Measurements from ENCODE around the gene SPATA25. TPM values are rescaled to one million over a fixed set of nuclear protein-coding genes. Genes with fewer than 3 reads are reported as not detected.
"Not testable (repeated sequence)": the region's sequence is repeated elsewhere in the genome, so short reads cannot be mapped to it uniquely, and the experiment has no call there.

SPATA25 gene
- under 1 TPM; 0.50 to 0.63 TPM for total RNA-seq

- Mint-ChIP-seq H3K36me3 (peaks cover 16% of the 10 kb centered on the region), H3K4me1 (ENCODE audit: low read depth) (peaks cover 43% of the 10 kb centered on the region), H3K4me3 (no peak within 1 kb of the TSS), H3K27me3 (no peaks in the 10 kb centered on the region), H3K9me3 (no peaks in the 10 kb centered on the region), H3K27ac (no peak within 1 kb of the TSS)
- ChIA-PET POLR2A (no interaction called here), CTCF (no interaction called here)
- DNase-seq, result no peak
- intact Hi-C loops (cut with micrococcal nuclease), result loop anchor here (5.0 to 10.0 kb wide), 2 partner anchors 53 to 95 kb away; partner anchors contain the start of genes DNTTIP1, SNX21 and WFDC3
These were observed at the start of gene SPATA25 for GRCh38 chr20:45887346-45887715. SPATA25 (minus strand) TSS chr20:45887622; CDS start chr20:45887590, 32 bp downstream.

GRCh38 chr20:45935416-45936046 is 48.1 kb upstream of the SPATA25 start:
- H3K27me3 Mint-ChIP-seq, result no peaks in the 10 kb centered on the region

DNA sequence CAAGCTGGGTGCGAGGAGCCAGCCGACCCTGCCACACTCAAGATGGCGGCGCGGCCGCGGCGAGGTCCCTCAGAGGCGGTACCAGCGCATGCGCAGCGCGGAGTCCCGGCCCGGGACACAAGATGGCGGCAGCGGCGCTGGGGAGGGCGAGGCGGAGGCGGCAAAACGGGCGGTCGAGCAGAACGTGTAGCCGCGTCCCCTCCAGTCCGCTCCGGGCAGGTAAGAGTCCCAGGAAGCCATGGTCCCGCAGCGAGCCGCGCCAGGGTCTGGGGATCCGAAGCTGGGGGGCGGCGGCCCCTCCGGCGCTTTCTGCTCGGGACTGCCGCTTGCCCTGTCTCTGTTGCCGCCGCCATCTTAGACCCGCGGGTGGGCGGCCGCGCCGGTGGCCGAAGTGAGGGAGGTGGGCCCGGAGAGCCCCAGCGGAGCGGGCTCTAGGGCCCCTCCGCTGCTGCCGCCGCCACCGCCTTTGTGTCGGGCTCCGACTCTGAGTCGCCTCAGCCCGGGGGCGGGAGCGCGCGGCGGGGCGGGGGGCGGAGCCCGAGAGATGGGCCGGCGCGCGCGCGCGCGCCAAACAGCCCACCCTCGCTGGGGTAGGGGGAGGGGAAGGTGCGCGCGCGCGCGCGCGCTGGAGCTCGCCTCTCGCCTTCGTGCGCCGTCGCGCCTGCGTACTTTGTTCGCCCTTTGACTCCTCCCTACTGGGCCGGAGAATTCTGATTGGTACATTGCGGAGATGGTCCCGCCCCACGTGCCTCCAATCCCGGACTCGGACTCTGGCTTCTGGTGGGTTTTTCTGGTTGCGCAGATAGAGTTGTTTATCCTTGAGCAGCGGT is 47.4 kb upstream of the SPATA25 start, which contains the start of gene PCIF1:
PCIF1 (plus strand) TSS at position 98 of the 830 bp plus-strand sequence. CDS start 4,317 bp downstream, outside the sequence.
- CTCF ChIA-PET, result interaction anchor here (0.9 to 9.2 kb wide), 11 partner anchors 12 to 136 kb away, joined by 3 to 67 read pairs (median 5); partner anchors contain the start of gene ZNF335
- peak; percentile 99 for DNase-seq
- no peaks in the 10 kb centered on the region for H3K9me3 Mint-ChIP-seq
- intact Hi-C loops (cut with micrococcal nuclease), result loop anchor here (1.0 to 10.0 kb wide), 8 partner anchors 24 to 430 kb away; partner anchors contain the start of genes ACOT8, CTSA, NCOA5 and NEURL2
- peak within 1 kb of the TSS; percentile 99 for H3K27ac Mint-ChIP-seq
- H3K27me3 Mint-ChIP-seq, result no peaks in the 10 kb centered on the region
- POLR2A ChIA-PET, result interaction anchor here (0.6 to 3.8 kb wide), 28 partner anchors 9 to 1399 kb away, joined by 3 to 28 read pairs (median 3); partner anchors contain the start of genes ACOT8, CTSA, DNTTIP1 and NEURL2
- peaks cover 32% of the 10 kb centered on the region for H3K4me1 Mint-ChIP-seq (ENCODE audit: low read depth)
- peak within 1 kb of the TSS; percentile 99 for H3K4me3 Mint-ChIP-seq
- H3K36me3 Mint-ChIP-seq, result peaks cover 23% of the 10 kb centered on the region

More at GRCh38 chr20:45935416-45936046, 48.1 kb upstream of the SPATA25 start:
- Mint-ChIP-seq H3K4me3 (peak overlapping the region; percentile 90), H3K9me3 (no peaks in the 10 kb centered on the region), H3K4me1 (ENCODE audit: low read depth) (peaks cover 32% of the 10 kb centered on the region), H3K27ac (peak overlapping the region; percentile 89), H3K36me3 (peaks cover 28% of the 10 kb centered on the region)
- DNase-seq, result no peak
- intact Hi-C loops (cut with micrococcal nuclease), result loop anchor here (1.0 to 10.0 kb wide), 8 partner anchors 25 to 429 kb away; partner anchors contain the start of genes ACOT8, CTSA, NCOA5 and NEURL2
- POLR2A ChIA-PET, result interaction anchor here (0.6 to 3.8 kb wide), 17 partner anchors 8 to 560 kb away, joined by 3 to 28 read pairs (median 4); partner anchors contain the start of genes ACOT8, CTSA, DNTTIP1 and NEURL2
- CTCF ChIA-PET, result interaction anchor here (2.1 to 9.2 kb wide), 5 partner anchors 27 to 137 kb away, joined by 5 to 67 read pairs (median 15); partner anchors contain the start of gene ZNF335

GRCh38 chr20:45934046-45934585 is 46.7 kb upstream of the SPATA25 start:
- Mint-ChIP-seq H3K4me3 (peak overlapping the region; percentile 99), H3K27ac (peak overlapping the region; percentile 99), H3K9me3 (no peaks in the 10 kb centered on the region), H3K4me1 (ENCODE audit: low read depth) (peaks cover 32% of the 10 kb centered on the region), H3K36me3 (peaks cover 17% of the 10 kb centered on the region), H3K27me3 (no peaks in the 10 kb centered on the region)
- no peak for DNase-seq
- CTCF ChIA-PET, result interaction anchor here (0.6 to 9.2 kb wide), 15 partner anchors 10 to 135 kb away, joined by 3 to 67 read pairs (median 5); partner anchors contain the start of genes CTSA, TNNC2 and ZNF335
- POLR2A ChIA-PET, result interaction anchor here (0.8 to 3.8 kb wide), 25 partner anchors 9 to 1398 kb away, joined by 3 to 28 read pairs (median 4); partner anchors contain the start of genes ACOT8, CTSA, NEURL2 and UBE2C
- intact Hi-C loops (cut with micrococcal nuclease), result loop anchor here (2.0 to 10.0 kb wide), 4 partner anchors 23 to 431 kb away; partner anchors contain the start of genes CTSA, NEURL2 and ZSWIM1

DNA sequence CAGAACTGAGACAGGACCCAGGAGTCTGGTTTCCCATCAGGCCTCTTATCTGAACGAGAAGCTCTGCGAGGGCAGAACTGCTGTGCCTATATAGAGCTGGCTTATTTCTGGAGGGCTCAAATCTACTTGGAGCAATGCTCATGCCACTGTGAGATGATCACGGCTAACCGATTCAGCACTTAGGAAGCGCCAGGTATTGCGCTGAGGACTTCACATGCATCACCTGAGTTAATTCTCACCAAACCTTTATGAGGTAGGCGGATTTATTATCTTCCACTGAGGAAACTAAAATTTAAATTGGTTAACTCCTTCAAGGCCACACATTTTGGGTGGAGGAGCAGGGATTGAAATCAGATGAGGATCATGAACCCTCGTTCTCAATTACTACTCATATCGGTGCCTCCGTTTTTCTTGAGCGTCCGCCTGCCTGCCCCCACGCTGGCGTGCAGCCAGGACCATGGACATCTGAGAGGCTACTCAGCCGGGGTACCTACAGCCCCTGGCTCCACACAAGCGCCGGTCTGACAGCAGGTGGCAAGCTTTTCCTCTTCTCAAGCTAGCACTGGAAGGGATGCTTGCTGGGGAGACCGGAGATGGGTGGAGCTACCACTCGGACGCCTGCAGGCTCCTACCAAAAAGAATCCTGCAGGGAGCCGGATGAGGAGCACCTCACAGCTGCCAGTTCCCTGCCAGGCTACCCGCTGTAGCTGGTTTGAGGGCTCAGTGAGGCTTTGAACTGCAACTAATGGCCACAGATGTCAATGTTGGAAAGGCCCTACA is 46.0 kb upstream of the SPATA25 start:
- H3K36me3 Mint-ChIP-seq, result peaks cover 16% of the 10 kb centered on the region
- intact Hi-C loops (cut with micrococcal nuclease), result loop anchor here (2.0 to 10.0 kb wide), 4 partner anchors 23 to 431 kb away; partner anchors contain the start of genes CTSA, NEURL2 and ZSWIM1
- peak; percentile 82 for DNase-seq
- peak overlapping the region; percentile 99 for H3K4me3 Mint-ChIP-seq
- CTCF ChIA-PET, result interaction anchor here (0.6 to 9.2 kb wide), 15 partner anchors 11 to 135 kb away, joined by 3 to 67 read pairs (median 5); partner anchors contain the start of genes CTSA, TNNC2, ZNF335 and ZSWIM1
- POLR2A ChIA-PET, result interaction anchor here (1.0 to 3.8 kb wide), 16 partner anchors 8 to 134 kb away, joined by 3 to 28 read pairs (median 6); partner anchors contain the start of genes ACOT8, CTSA, NEURL2 and UBE2C
- H3K27me3 Mint-ChIP-seq, result no peaks in the 10 kb centered on the region
- peak overlapping the region; percentile 99 for H3K27ac Mint-ChIP-seq
- H3K4me1 Mint-ChIP-seq (ENCODE audit: low read depth), result peaks cover 31% of the 10 kb centered on the region
- H3K9me3 Mint-ChIP-seq, result no peaks in the 10 kb centered on the region

DNA sequence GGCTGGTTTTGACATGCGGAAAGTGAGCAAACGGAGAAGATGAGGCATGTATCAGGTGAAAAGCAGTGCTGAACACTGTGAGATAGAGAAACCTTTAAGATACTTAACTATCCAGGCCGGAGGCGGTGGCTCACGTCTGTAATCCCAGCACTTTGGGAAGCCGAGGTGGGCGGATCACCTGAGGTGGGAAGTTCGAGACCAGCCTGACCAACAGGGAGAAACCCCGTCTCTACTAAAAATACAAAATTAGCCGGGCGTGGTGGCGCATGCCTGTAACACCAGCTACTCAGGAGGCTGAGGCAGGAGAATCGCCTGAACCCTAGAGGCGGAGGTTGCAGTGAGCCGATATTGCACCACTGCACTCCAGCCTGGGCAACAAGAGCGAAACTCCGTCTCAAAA is 44.3 kb upstream of the SPATA25 start:
- H3K4me3 Mint-ChIP-seq, H3K36me3 Mint-ChIP-seq, POLR2A ChIA-PET, CTCF ChIA-PET, H3K27ac Mint-ChIP-seq, H3K9me3 Mint-ChIP-seq, H3K27me3 Mint-ChIP-seq, DNase-seq: not testable (repeated sequence)
- intact Hi-C loops (cut with micrococcal nuclease), result loop anchor here (10.0 kb wide), 1 partner anchor 433 kb away; no protein-coding TSS in a partner anchor
- H3K4me1 Mint-ChIP-seq (ENCODE audit: low read depth), result peaks cover 16% of the 10 kb centered on the region

DNA sequence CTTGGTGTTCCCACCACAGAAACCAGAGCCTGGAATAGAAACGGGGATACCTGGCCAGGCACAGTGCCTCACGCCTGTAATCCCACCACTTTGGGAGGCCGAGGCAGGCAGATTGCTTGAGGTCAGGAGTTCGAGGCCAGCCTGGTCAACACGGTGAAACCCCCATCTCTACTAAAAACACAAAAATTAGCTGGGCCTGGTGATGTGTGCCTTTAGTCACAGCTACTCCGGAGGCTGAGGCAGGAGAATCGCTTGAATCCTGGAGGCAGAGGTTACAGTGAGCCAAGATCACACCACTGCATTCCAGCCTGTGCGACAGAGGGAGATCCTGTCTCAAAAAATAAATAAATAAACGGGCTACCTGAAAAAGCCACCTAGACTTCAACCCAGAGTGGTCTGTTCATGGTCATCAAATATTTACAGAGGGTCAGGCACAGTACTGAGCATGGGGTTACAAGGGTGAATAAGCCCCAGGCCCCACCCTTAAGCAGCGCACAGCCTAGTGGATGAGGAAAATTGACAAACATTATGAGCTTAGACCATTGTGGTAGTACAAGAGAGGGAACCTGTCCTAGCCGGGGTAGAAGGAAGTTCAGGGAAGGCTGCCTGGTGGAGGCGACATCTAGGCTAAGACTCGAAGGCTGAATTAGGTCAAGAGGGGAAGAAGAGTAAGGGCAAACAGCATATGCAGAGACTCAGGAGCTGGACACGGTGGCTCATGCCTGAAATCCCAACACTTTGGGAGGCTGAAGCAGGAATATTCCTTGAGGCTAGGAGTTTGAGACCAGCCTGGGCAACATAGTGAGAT is 39.9 kb upstream of the SPATA25 start:
- Mint-ChIP-seq H3K27ac (no peak overlapping the region), H3K4me3 (no peak overlapping the region), H3K4me1 (ENCODE audit: low read depth) (peaks cover 5% of the 10 kb centered on the region), H3K27me3 (peaks cover 1% of the 10 kb centered on the region), H3K9me3 (no peaks in the 10 kb centered on the region), H3K36me3 (no peaks in the 10 kb centered on the region)
- ChIA-PET POLR2A (no interaction called here), CTCF (interaction anchor here (1.2 kb wide), 1 partner anchor 37 kb away, joined by 4 read pairs; no protein-coding TSS in a partner anchor)
- no peak for DNase-seq
- intact Hi-C loops (cut with micrococcal nuclease), result no loop called here

DNA sequence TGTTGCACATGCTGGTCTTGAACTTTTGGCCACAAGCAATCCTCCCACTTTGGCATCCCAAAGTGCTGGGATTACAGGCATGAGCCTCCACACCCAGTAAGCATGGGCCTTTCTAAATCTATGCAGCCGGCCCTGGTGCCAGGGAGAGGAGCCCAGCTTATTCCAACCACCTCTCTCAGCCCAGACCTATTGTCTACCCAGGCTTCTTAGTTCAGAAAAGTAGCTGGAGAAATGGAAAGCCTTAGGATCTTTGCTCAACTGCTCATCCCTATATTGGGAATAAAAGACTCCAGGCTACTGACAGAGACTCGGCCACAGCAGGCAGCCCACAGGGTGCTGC is 39.3 kb upstream of the SPATA25 start:
- H3K36me3 Mint-ChIP-seq, result no peaks in the 10 kb centered on the region
- H3K27me3 Mint-ChIP-seq, result peaks cover 1% of the 10 kb centered on the region
- peaks cover 3% of the 10 kb centered on the region for H3K4me1 Mint-ChIP-seq (ENCODE audit: low read depth)
- intact Hi-C loops (cut with micrococcal nuclease), result no loop called here
- H3K4me3 Mint-ChIP-seq, result no peak overlapping the region
- no peaks in the 10 kb centered on the region for H3K9me3 Mint-ChIP-seq
- ChIA-PET POLR2A (no interaction called here), CTCF (interaction anchor here (1.5 kb wide), 1 partner anchor 44 kb away, joined by 4 read pairs; no protein-coding TSS in a partner anchor)
- no peak for DNase-seq
- no peak overlapping the region for H3K27ac Mint-ChIP-seq

GRCh38 chr20:45925821-45926506 is 38.5 kb upstream of the SPATA25 start:
- no peak for DNase-seq
- ChIA-PET CTCF (interaction anchor here (1.5 kb wide), 1 partner anchor 44 kb away, joined by 4 read pairs; no protein-coding TSS in a partner anchor), POLR2A (interaction anchor here (1.7 kb wide), 1 partner anchor 9 kb away, joined by 7 read pairs; the partner anchor contains the start of gene PCIF1)
- intact Hi-C loops (cut with micrococcal nuclease), result no loop called here
- Mint-ChIP-seq H3K36me3 (no peaks in the 10 kb centered on the region), H3K27ac (no peak overlapping the region), H3K4me3 (no peak overlapping the region), H3K27me3 (peaks cover 2% of the 10 kb centered on the region), H3K4me1 (ENCODE audit: low read depth) (peaks cover 3% of the 10 kb centered on the region), H3K9me3 (no peaks in the 10 kb centered on the region)

Data from activated CD4-positive, alpha-beta memory T cell treated with anti-CD3 and anti-CD28 coated beads for 36 hours (primary cell).